ENCODE results near the gene NOD2. TPM values are rescaled to one million over a fixed set of nuclear protein-coding genes. Genes with fewer than 3 reads are reported as not detected.

NOD2 gene
- total RNA-seq: 0.09 and 0.14 TPM in 2 replicates

DNA sequence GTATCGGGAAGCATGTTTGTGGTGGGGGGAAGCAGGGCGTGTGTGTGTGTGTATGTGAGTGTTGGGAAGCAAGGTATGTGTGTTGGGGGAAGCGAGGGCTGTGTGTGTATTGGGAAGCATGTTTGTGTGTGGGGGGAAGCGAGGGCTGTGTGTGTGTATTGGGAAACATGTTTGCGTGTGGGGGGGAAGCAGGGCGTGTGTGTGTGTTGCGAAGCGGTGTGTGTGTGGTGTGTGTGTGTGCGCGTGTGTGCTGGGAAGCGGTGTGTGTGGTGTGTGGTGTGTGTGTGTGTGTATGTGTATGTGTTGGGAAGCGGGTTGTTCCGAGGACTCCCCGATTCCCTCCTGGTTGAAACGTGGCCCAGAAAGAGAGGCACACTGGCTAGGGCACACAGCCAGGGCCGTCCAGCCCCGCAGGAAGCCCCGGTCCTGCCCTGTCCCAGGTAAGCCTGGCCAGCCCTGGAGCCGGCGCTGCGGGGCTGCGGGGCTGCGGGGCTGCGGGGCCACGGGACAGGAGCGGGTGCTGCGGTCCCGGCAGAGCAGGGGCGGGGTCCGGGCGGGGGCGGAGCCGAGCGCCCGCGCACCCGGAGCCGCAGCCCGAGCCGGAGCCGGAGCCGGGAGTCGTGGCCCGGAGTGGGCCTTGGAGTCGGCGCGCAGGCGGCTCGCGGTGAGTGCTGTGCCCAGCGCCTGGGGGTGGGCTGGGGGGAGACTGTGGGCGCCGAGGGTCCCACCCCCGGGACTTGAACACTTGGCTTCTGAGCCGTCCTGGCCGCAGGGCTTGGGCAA is at the start of gene NOD2:
TSS of gene NOD2 (plus strand) at position 608 of the 783 bp plus-strand sequence. CDS start 5,890 bp downstream, outside the sequence.

DNA sequence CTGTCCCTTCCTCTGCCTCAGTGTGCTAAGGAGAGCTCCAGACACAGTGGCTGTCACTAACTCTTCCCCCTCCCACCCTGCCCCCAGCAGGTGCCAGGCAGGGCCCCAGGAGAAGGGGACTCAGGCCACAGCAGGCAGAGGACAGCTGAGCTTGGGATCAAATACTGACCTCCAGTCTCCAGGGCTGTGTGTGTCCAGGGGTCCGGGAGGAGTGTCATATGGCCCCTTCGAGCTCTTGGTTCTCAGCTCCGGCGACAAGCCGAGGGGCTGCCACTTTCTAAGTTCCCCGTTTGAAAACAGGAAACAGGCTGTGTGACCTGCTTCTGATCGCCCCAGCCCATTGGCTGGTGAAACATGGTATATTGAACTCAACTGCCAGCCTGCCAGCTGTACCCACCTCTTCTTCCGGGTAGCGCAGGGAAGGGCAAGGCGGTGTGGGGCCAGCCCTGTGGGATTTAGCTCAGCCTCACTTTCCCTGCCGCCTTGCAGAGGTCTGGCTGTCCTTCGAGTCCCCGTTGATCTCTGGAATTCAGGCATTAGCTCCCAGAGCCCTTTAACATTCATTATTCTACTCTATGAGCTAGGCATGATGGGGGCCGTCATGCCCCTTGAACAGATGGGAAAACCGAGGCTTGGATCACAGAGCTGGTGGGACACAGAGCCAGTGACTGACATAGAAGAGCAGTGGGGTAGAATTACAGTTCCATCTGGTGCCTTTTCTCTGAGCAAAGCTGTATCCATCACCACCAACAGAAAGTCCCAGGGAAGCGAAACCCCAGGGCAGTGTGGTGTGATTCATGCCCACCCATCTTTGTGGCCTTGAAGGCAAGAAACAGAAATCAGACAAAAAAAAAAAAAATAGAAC is 12.2 kb upstream of the NOD2 start, which contains the start of gene SNX20:
TSS of gene SNX20 (minus strand) at position 292 of the 865 bp plus-strand sequence. CDS start 3,786 bp downstream, outside the sequence.

DNA sequence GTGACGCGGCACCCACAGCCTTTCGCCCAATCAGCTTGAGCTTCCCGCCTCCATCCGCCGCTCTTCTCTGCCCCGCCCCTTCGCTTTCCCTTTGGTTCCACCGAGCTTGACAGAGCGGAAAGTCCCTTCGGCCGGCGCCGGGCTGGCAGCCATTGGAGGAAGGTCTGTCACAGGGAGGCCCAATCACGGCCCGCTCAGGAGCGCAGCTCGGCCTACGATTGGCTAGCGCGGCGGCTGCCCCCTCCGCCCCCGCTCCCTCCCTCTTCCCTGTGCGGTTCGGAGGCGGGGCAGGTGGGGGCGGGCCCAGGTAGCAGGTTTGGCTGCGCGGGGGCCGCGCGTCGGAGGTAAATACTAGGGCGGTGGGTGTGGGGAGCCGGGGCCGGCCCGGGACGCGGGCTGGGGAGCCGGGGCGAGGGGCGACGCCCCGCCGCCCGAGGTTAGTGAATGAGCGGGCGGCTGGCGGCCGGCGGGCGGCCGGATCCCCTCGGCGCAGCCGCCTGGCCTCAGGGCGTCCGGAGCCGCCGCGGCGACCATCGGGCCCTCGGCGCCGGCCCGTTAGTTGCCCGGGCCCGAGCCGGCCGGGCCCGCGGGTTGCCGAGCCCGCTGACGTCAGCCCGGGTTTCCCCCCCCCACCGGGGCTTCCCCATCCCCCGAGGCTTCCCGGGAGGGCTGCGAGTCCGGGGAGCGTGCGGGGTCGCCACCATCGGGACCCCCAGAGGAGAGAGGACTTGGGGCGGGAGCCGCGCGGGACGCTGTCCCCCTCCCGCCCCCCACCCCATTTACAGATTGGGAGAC is 48.6 kb downstream of the NOD2 start, which contains the start of gene CYLD:
TSS of gene CYLD (plus strand) at position 306 of the 795 bp plus-strand sequence. CDS start 7,613 bp downstream, outside the sequence.

Other genes with a start within 250 kb of the NOD2 start
- gene NKD1, start 145.2 kb upstream of the NOD2 start, total RNA-seq: under 0.01 TPM in 2 replicates
- gene SNX20, start 12.3 kb upstream of the NOD2 start, total RNA-seq: not detected in 2 replicates
- gene CYLD, start 48.5 kb downstream of the NOD2 start, total RNA-seq: 32.1 and 37.1 TPM in 2 replicates

All from smooth muscle cell of bladder (primary cell).